Tibial nerve (tissue), 4 donors: ENCODE results near the gene CPNE8.

Source experiments
- CTCF ChIP-seq, 5 experiments: fragments of 200-600 bp in 3 of 5; fragments of 450-650 bp in 2 of 5; sonication (generic) in 3 of 5; IDR thresholded peaks; one replicate each; pipeline ENCODE4 v1.5.1; 2016 to 2019; ENCODE audit warnings: antibody characterized with exemption in 5 of 5, mild to moderate bottlenecking in 3 of 5, moderate library complexity in 2 of 5
- EP300 ChIP-seq, 2 donors: sonication (generic); formaldehyde crosslinking; IDR thresholded peaks; one replicate each; pipeline ENCODE4 v1.6.1; 2017; ENCODE audit warnings: antibody characterized with exemption in 2 of 2, mild to moderate bottlenecking in 1 of 2
- POLR2A ChIP-seq, 2 donors: fragments of 450-650 bp; IDR thresholded peaks; one replicate each; pipeline ENCODE4 v1.6.1; 2017; ENCODE audit warnings: antibody characterized with exemption in 2 of 2, mild to moderate bottlenecking in 2 of 2, moderate library complexity in 2 of 2

- TF ChIP-seq CTCF (IDR thresholded peaks at IDR 0.05) (no peak), EP300 (IDR thresholded peaks at IDR 0.05) (no peak), POLR2A (IDR thresholded peaks at IDR 0.05) (no peak)
These were observed 122.1 kb downstream of the CPNE8 start for GRCh38 chr12:38783304-38783703.
